ENCODE measurements around the gene EHMT1. TPM values are rescaled to one million over a fixed set of nuclear protein-coding genes. Genes with fewer than 3 reads are reported as not detected.

The EHMT1 gene
- total and polyA plus RNA-seq, 2 of the 8 experiments (the other 6 are each of a cell fraction or from before 2014, with no cell fraction given) = 95.7 to 163 TPM

GRCh38 chr9:137642892-137643291 lies 24.1 kb downstream of the EHMT1 start (continued):
- no peak for TF ChIP-seq SIN3A (conservative IDR thresholded peaks at IDR 0.05 in 1 of 2, IDR thresholded peaks at IDR 0.05 in 1 of 2; ENCODE audit: low read depth in 1 of 2, low read length in 2 of 2)
- no peak for TF ChIP-seq E2F6 (IDR thresholded peaks at IDR 0.05)
- TF ChIP-seq KDM5A (IDR thresholded peaks at IDR 0.05; ENCODE audit: low read length) = no peak
- no peak for TF ChIP-seq CHD2 (IDR thresholded peaks at IDR 0.05; ENCODE audit: low read length)

Data from H1 (cell line).